Measurements from ENCODE around the gene ROGDI.

GRCh38 chr16:4799171-4799855, 3.1 kb downstream of the ROGDI start:
- no peak for TF ChIP-seq CTCF (IDR thresholded peaks at IDR 0.05)
- TF ChIP-seq BHLHE40 (IDR thresholded peaks at IDR 0.05; ENCODE audit: low read depth, low read length): no peak

Data from A549 (cell line).